Tibial artery (tissue), 4 donors: ENCODE data around the gene RASSF4.

Experiments
- DNase-seq, 2 donors: peaks; one replicate each; pipeline ENCODE4 v3.0.0-alpha.2; 2019
- H3K27ac ChIP-seq, 2 donors: fragments of 200-600 bp; sonication (generic) in 1 of 2; 1 replicate in 1 of 2; 2 replicates in 1 of 2; pipeline ENCODE4 v1.5.1; 2018 to 2019; ENCODE audit warnings: mild to moderate bottlenecking in 1 of 2
- H3K27me3 ChIP-seq, 2 donors: fragments of 200-600 bp; sonication (generic) in 1 of 2; one replicate each; pipeline versions ENCODE4 v1.5.1 to v1.6.0; 2016 to 2019
- H3K36me3 ChIP-seq, 3 donors: fragments of 200-600 bp; sonication (generic) in 2 of 3; one replicate each; pipeline ENCODE4 v1.5.1; 2016 to 2019; ENCODE audit warnings: mild to moderate bottlenecking in 2 of 3
- H3K4me1 ChIP-seq, 4 donors: fragments of 200-600 bp; sonication (generic) in 2 of 4; 1 replicate in 3 of 4; 2 replicates in 1 of 4; pipeline ENCODE4 v1.5.1; 2016 to 2019
- H3K4me3 ChIP-seq, 2 donors: fragments of 200-600 bp; sonication (generic) in 1 of 2; 1 replicate in 1 of 2; 2 replicates in 1 of 2; pipeline ENCODE4 v1.5.1; 2018 to 2019; ENCODE audit warnings: mild to moderate bottlenecking in 2 of 2
- H3K9me3 ChIP-seq, 3 donors: fragments of 200-600 bp; sonication (generic) in 1 of 3; one replicate each; pipeline ENCODE4 v1.5.1; 2016 to 2019
- intact Hi-C: fragments of 100-400 bp; cut with DNase I; formaldehyde crosslinking; loops from one replicate; pipeline ENCODE4 v1.15.0; 2023; ENCODE audit warnings: low total_unique reads
- TF ChIP-seq, protein P1 (sequence below), 2 experiments: fragments of 200-600 bp in 1 of 2; fragments of 450-650 bp in 1 of 2; IDR thresholded peaks; one replicate each; pipeline ENCODE4 v1.5.1; 2017 to 2019; ENCODE audit warnings: antibody characterized with exemption in 2 of 2, mild to moderate bottlenecking in 1 of 2, moderate library complexity in 1 of 2

RASSF4 gene

GRCh38 chr10:44913350-44914081 is 46.1 kb upstream of the RASSF4 start:
- TF ChIP-seq, protein P1, sequence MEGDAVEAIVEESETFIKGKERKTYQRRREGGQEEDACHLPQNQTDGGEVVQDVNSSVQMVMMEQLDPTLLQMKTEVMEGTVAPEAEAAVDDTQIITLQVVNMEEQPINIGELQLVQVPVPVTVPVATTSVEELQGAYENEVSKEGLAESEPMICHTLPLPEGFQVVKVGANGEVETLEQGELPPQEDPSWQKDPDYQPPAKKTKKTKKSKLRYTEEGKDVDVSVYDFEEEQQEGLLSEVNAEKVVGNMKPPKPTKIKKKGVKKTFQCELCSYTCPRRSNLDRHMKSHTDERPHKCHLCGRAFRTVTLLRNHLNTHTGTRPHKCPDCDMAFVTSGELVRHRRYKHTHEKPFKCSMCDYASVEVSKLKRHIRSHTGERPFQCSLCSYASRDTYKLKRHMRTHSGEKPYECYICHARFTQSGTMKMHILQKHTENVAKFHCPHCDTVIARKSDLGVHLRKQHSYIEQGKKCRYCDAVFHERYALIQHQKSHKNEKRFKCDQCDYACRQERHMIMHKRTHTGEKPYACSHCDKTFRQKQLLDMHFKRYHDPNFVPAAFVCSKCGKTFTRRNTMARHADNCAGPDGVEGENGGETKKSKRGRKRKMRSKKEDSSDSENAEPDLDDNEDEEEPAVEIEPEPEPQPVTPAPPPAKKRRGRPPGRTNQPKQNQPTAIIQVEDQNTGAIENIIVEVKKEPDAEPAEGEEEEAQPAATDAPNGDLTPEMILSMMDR (IDR thresholded peaks at IDR 0.05): no peak
- peaks cover 0 to 4% (median 2%) of the 10 kb centered on the region in 4 donors for H3K4me1 ChIP-seq
- no peak overlapping the region for H3K27ac ChIP-seq
- no peak overlapping the region for H3K4me3 ChIP-seq
- no peaks in the 10 kb centered on the region for H3K36me3 ChIP-seq
- H3K27me3 ChIP-seq: no peaks in the 10 kb centered on the region
- DNase-seq: no peak
- H3K9me3 ChIP-seq: no peaks in the 10 kb centered on the region
- intact Hi-C loops: no loop called here

DNA sequence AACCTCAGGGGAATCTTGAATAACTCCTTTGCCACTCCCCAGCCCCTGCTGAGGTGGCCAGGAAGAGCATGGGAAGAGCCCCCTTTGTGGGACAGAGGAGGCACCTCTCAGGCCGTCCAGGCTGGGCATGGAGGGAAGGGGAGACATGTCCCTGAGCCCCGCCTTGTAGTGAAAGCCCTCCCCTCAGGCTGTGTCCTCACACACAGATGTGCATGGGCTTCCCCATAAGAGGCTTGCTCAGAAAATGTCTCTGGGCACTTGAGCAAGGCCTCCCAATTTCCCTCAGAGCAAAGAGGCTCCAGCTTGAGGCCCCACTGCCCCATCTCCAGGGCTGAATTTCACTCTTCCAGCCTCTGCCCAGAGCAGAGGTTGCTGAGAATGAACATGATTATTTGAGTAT is 44.7 kb upstream of the RASSF4 start:
- intact Hi-C loops: no loop called here
- Histone ChIP-seq H3K27me3 (no peaks in the 10 kb centered on the region), H3K27ac (no peak overlapping the region), H3K4me1 (peaks cover 0 to 4% (median 2%) of the 10 kb centered on the region in 4 donors), H3K9me3 (no peaks in the 10 kb centered on the region), H3K36me3 (no peaks in the 10 kb centered on the region), H3K4me3 (no peak overlapping the region)
- DNase-seq: no peak
- TF ChIP-seq, protein P1 (IDR thresholded peaks at IDR 0.05): no peak

- Histone ChIP-seq H3K36me3 (no peaks in the 10 kb centered on the region), H3K9me3 (no peaks in the 10 kb centered on the region), H3K4me3 (no peak overlapping the region), H3K4me1 (no peaks in the 10 kb centered on the region), H3K27ac (no peak overlapping the region), H3K27me3 (no peaks in the 10 kb centered on the region)
- intact Hi-C loops: no loop called here
- TF ChIP-seq, protein P1 (IDR thresholded peaks at IDR 0.05): no peak
- DNase-seq: no peak
These were observed 43.2 kb upstream of the RASSF4 start for GRCh38 chr10:44916429-44916828.

- DNase-seq: peak in 1 of 2 donors; percentile 17
- Histone ChIP-seq H3K27ac (no peak overlapping the region), H3K36me3 (no peaks in the 10 kb centered on the region), H3K9me3 (no peaks in the 10 kb centered on the region), H3K4me3 (no peak overlapping the region), H3K4me1 (no peaks in the 10 kb centered on the region), H3K27me3 (no peaks in the 10 kb centered on the region)
- TF ChIP-seq, protein P1 (IDR thresholded peaks at IDR 0.05): no peak
- intact Hi-C loops: no loop called here
These were observed 41.8 kb upstream of the RASSF4 start for GRCh38 chr10:44917848-44918247.

DNA sequence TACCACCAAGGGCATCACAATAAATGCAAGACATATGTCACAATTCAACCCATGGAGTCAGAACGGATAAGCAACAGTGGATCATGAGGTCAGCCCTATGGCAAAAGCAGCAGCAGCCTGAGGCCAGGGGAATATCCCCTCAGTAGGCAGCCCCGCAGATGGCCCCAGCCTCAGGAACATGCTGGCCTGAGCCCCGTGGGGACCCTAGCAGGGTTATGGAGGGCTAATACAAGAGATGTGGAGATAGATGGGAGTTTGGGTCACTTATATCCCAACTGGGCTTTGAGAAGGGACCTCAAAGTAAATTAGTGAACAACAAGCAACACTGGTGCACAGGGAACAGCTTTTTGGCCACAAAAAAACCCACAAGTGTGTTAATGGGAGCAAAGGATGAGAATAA is 39.4 kb upstream of the RASSF4 start:
- no peak overlapping the region for H3K4me3 ChIP-seq
- DNase-seq: peak in 1 of 2 donors; percentile 20
- TF ChIP-seq, protein P1 (IDR thresholded peaks at IDR 0.05): no peak
- no peaks in the 10 kb centered on the region for H3K4me1 ChIP-seq
- no peaks in the 10 kb centered on the region for H3K36me3 ChIP-seq
- H3K27ac ChIP-seq: no peak overlapping the region
- H3K9me3 ChIP-seq: no peaks in the 10 kb centered on the region
- H3K27me3 ChIP-seq: no peaks in the 10 kb centered on the region
- intact Hi-C loops: no loop called here
